ENCODE results near the gene ATXN7L1. TPM values are rescaled to one million over a fixed set of nuclear protein-coding genes. Genes with fewer than 3 reads are reported as not detected.

The ATXN7L1 gene
- total and polyA plus RNA-seq, 4 donors, result 4.2 to 22.5 (median 8.5) TPM

DNA sequence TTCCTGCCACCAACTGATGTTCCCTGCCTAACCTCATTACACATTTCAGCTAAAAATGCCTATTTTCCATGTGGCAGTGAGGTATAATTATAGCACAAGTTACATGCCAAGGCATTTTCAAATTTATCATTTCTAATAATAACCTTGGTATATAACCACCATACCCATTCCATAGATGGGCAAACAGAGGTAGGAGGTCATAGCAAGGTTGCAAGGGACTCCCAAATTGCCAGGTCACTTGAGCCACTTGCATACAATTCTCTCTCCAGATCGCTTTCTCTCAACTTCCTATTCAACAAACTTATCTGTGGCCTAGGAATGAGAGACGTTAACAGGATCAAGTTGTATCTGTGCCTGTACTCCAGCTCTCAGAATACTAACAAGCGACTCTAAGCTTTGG lies 108.3 kb downstream of the ATXN7L1 start:
- H3K36me3 ChIP-seq (ENCODE audit: control insufficient read depth in 4 of 4, insufficient read depth in 4 of 4, low read length in 4 of 4), result no peaks in the 10 kb centered on the region
- no peak overlapping the region for H3K4me3 ChIP-seq
- peaks cover 0 to 48% (median 31%) of the 10 kb centered on the region in 5 donors for H3K4me1 ChIP-seq (ENCODE audit: control insufficient read depth in 5 of 5, insufficient read depth in 5 of 5, low read length in 5 of 5)
- no peak overlapping the region for H3K9ac ChIP-seq (ENCODE audit: insufficient read depth in 1 of 2, low read length in 2 of 2)
- TF ChIP-seq, protein P1, sequence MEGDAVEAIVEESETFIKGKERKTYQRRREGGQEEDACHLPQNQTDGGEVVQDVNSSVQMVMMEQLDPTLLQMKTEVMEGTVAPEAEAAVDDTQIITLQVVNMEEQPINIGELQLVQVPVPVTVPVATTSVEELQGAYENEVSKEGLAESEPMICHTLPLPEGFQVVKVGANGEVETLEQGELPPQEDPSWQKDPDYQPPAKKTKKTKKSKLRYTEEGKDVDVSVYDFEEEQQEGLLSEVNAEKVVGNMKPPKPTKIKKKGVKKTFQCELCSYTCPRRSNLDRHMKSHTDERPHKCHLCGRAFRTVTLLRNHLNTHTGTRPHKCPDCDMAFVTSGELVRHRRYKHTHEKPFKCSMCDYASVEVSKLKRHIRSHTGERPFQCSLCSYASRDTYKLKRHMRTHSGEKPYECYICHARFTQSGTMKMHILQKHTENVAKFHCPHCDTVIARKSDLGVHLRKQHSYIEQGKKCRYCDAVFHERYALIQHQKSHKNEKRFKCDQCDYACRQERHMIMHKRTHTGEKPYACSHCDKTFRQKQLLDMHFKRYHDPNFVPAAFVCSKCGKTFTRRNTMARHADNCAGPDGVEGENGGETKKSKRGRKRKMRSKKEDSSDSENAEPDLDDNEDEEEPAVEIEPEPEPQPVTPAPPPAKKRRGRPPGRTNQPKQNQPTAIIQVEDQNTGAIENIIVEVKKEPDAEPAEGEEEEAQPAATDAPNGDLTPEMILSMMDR (IDR thresholded peaks at IDR 0.05; ENCODE audit: control extremely low read depth, extremely low read depth), result no peak
- H3K27me3 ChIP-seq (ENCODE audit: control insufficient read depth in 3 of 3, insufficient read depth in 3 of 3, low read length in 2 of 3), result no peaks in the 10 kb centered on the region
- ATAC-seq (ENCODE audit: insufficient read depth, low FRiP score) (no peak), DNase-seq (no peak)
- no peak overlapping the region for H3K27ac ChIP-seq (ENCODE audit: low read depth in 1 of 2, low read length in 1 of 2)
- no peaks in the 10 kb centered on the region for H3K9me3 ChIP-seq (ENCODE audit: control insufficient read depth in 4 of 4, insufficient read depth in 3 of 4, low read length in 3 of 4)
- 94% methylated on average over 3 of the region's 3 CpGs for WGBS, 2 donors

DNA sequence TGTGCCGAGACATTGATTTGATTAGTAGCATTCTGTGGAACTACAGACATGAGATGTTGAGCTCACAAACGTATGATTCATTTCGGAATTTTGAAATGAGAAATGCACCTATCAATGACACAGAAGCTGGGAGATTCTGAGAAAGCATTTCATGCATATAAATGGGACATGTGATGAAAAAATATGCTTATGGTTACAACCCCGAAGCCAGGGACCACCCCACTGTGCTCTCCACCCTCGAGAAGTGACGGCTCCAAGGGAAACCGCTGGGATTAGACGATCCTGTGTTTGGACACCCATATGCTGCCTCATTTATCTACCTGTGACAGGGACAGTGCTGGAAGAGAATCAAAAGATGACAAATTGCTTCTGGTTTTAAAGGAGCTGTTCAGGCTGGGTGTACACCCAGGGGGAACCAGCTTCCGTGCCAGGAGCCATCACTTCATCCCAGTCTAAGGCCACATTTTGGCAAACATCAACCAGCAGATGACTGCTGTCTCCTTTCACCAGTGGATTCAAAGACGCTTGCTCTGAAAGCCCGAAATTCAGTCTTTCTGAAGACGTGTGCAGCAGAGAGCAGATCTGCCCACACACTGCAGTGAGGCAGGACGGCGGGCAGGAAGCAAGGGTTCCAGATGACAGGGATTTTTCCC lies 109.9 kb downstream of the ATXN7L1 start:
- 79 to 85% methylated on average over 14 of the region's 14 CpGs for WGBS, 2 donors

DNA sequence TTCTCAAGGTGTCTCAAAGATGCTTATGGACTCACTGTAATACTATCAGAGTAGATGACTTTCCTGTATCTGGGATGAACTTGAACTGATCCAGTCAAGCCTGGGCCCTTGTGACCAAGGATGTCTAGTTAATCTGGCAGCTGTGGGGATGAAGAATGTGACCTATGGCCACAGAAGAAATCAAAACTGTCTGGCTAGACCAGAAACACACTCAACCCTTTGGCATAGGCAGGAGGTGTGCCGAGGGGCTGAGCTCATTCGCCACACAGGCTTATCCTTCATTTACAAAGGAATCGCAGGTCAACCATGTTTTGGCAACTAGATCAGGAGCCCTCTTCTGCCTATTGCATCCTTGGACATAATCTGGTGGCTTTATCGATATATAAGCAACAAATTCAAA lies 110.6 kb downstream of the ATXN7L1 start:
- Histone ChIP-seq H3K9ac (ENCODE audit: insufficient read depth in 1 of 2, low read length in 2 of 2) (no peak overlapping the region), H3K27me3 (ENCODE audit: control insufficient read depth in 3 of 3, insufficient read depth in 3 of 3, low read length in 2 of 3) (no peaks in the 10 kb centered on the region), H3K36me3 (ENCODE audit: control insufficient read depth in 4 of 4, insufficient read depth in 4 of 4, low read length in 4 of 4) (no peaks in the 10 kb centered on the region), H3K4me1 (ENCODE audit: control insufficient read depth in 5 of 5, insufficient read depth in 5 of 5, low read length in 5 of 5) (peaks cover 0 to 48% (median 31%) of the 10 kb centered on the region in 5 donors), H3K4me3 (no peak overlapping the region), H3K27ac (ENCODE audit: low read depth in 1 of 2, low read length in 1 of 2) (no peak overlapping the region), H3K9me3 (ENCODE audit: control insufficient read depth in 4 of 4, insufficient read depth in 3 of 4, low read length in 3 of 4) (no peaks in the 10 kb centered on the region)
- 80 to 96% methylated on average over 4 of the region's 4 CpGs for WGBS, 2 donors
- TF ChIP-seq, protein P1 (IDR thresholded peaks at IDR 0.05; ENCODE audit: control extremely low read depth, extremely low read depth), result no peak
- ATAC-seq (ENCODE audit: insufficient read depth, low FRiP score), result no peak
- DNase-seq, result no peak

More for the DNA sequence above, 109.9 kb downstream of the ATXN7L1 start:
- peaks cover 0 to 48% (median 31%) of the 10 kb centered on the region in 5 donors for H3K4me1 ChIP-seq (ENCODE audit: control insufficient read depth in 5 of 5, insufficient read depth in 5 of 5, low read length in 5 of 5)
- H3K27ac ChIP-seq (ENCODE audit: low read depth in 1 of 2, low read length in 1 of 2), result no peak overlapping the region
- peak; percentile 81 to 95 (median 90) for DNase-seq
- TF ChIP-seq, protein P1 (IDR thresholded peaks at IDR 0.05; ENCODE audit: control extremely low read depth, extremely low read depth), result no peak
- no peaks in the 10 kb centered on the region for H3K27me3 ChIP-seq (ENCODE audit: control insufficient read depth in 3 of 3, insufficient read depth in 3 of 3, low read length in 2 of 3)
- no peaks in the 10 kb centered on the region for H3K9me3 ChIP-seq (ENCODE audit: control insufficient read depth in 4 of 4, insufficient read depth in 3 of 4, low read length in 3 of 4)
- H3K36me3 ChIP-seq (ENCODE audit: control insufficient read depth in 4 of 4, insufficient read depth in 4 of 4, low read length in 4 of 4), result no peaks in the 10 kb centered on the region
- ATAC-seq (ENCODE audit: insufficient read depth, low FRiP score), result no peak
- H3K9ac ChIP-seq (ENCODE audit: insufficient read depth in 1 of 2, low read length in 2 of 2), result no peak overlapping the region
- no peak overlapping the region for H3K4me3 ChIP-seq

DNA sequence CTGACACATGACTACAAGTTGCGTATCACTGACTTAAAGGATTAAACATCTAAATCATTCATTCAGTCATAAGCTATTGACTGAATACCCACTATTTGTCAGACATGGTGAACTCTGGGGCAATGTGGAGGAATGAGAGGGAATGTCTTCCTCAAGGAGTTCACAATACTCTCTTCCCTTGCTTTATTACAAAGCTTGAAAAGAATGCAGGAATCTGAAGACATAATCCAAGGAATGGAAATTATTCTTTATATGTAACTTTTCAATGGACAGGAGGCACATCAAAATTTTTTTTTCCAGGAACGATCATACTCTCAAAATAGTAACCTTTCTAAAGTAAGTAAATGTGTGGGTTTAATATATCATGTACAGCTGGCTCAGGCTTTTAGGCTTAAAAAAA lies 111.9 kb downstream of the ATXN7L1 start:
- TF ChIP-seq, protein P1 (IDR thresholded peaks at IDR 0.05; ENCODE audit: control extremely low read depth, extremely low read depth), result no peak
- no peak overlapping the region for H3K9ac ChIP-seq (ENCODE audit: insufficient read depth in 1 of 2, low read length in 2 of 2)
- 91 to 95% methylated on average over 2 of the region's 2 CpGs for WGBS, 2 donors
- H3K4me3 ChIP-seq, result no peak overlapping the region
- H3K27ac ChIP-seq (ENCODE audit: low read depth in 1 of 2, low read length in 1 of 2), result no peak overlapping the region
- ATAC-seq (ENCODE audit: insufficient read depth, low FRiP score) (no peak), DNase-seq (no peak)
- H3K27me3 ChIP-seq (ENCODE audit: control insufficient read depth in 3 of 3, insufficient read depth in 3 of 3, low read length in 2 of 3), result no peaks in the 10 kb centered on the region
- H3K36me3 ChIP-seq (ENCODE audit: control insufficient read depth in 4 of 4, insufficient read depth in 4 of 4, low read length in 4 of 4), result no peaks in the 10 kb centered on the region
- no peaks in the 10 kb centered on the region for H3K9me3 ChIP-seq (ENCODE audit: control insufficient read depth in 4 of 4, insufficient read depth in 3 of 4, low read length in 3 of 4)
- H3K4me1 ChIP-seq (ENCODE audit: control insufficient read depth in 5 of 5, insufficient read depth in 5 of 5, low read length in 5 of 5), result peaks cover 0 to 43% (median 21%) of the 10 kb centered on the region in 5 donors

Data from lung (tissue), 12 donors.